GM21619 (cell line): ENCODE measurements around the gene C7orf33.
"Not testable (repeated sequence)": the region's sequence is repeated elsewhere in the genome, so short reads cannot be mapped to it uniquely, and the experiment has no call there.

Experiments used
- ATAC-seq: cut with Tn5 transposase; IDR thresholded peaks from one replicate; pipeline ENCODE4 v1.9.1; 2021; ENCODE audit not compliant: unreplicated experiment

The C7orf33 gene

GRCh38 chr7:148579366-148579765 lies 11.2 kb upstream of the C7orf33 start:
- ATAC-seq: no peak

GRCh38 chr7:148580446-148580845 lies 10.1 kb upstream of the C7orf33 start:
- ATAC-seq: no peak

GRCh38 chr7:148581624-148582023 lies 8.9 kb upstream of the C7orf33 start:
- no peak for ATAC-seq

- peak; percentile 93 for ATAC-seq
These were observed 6.3 kb upstream of the C7orf33 start for GRCh38 chr7:148584154-148584827.

- no peak for ATAC-seq
These were observed 5.2 kb upstream of the C7orf33 start for GRCh38 chr7:148585399-148585798.

- no peak for ATAC-seq
These were observed 3.5 kb upstream of the C7orf33 start for GRCh38 chr7:148587076-148587475.

- ATAC-seq: no peak
These were observed 2.4 kb upstream of the C7orf33 start for GRCh38 chr7:148588168-148588567.

- no peak for ATAC-seq
These were observed 1.9 kb upstream of the C7orf33 start for GRCh38 chr7:148588670-148589131.

- no peak for ATAC-seq
These were observed 926 bp upstream of the C7orf33 start for GRCh38 chr7:148589640-148590039.

GRCh38 chr7:148596354-148596753 lies 5.8 kb downstream of the C7orf33 start:
- ATAC-seq: not testable (repeated sequence)

- no peak for ATAC-seq
These were observed 7.8 kb downstream of the C7orf33 start for GRCh38 chr7:148598351-148598750.

GRCh38 chr7:148605350-148605749 lies 14.8 kb downstream of the C7orf33 start:
- no peak for ATAC-seq

- no peak for ATAC-seq
These were observed 16.6 kb downstream of the C7orf33 start for GRCh38 chr7:148607151-148607661.

- no peak for ATAC-seq
These were observed 18.6 kb downstream of the C7orf33 start for GRCh38 chr7:148609045-148609725.

GRCh38 chr7:148611692-148612091 lies 21.1 kb downstream of the C7orf33 start:
- ATAC-seq: no peak

- no peak for ATAC-seq
These were observed 24.6 kb downstream of the C7orf33 start for GRCh38 chr7:148615085-148615730.

GRCh38 chr7:148620749-148621359 lies 30.3 kb downstream of the C7orf33 start:
- ATAC-seq: no peak

- no peak for ATAC-seq
These were observed 31.0 kb downstream of the C7orf33 start for GRCh38 chr7:148621563-148621962.

- no peak for ATAC-seq
These were observed 32.5 kb downstream of the C7orf33 start for GRCh38 chr7:148622887-148623585.

- ATAC-seq: no peak
These were observed 33.2 kb downstream of the C7orf33 start for GRCh38 chr7:148623586-148624282.
